ENCODE results near the gene TRIM44. TPM values are rescaled to one million over a fixed set of nuclear protein-coding genes. Genes with fewer than 3 reads are reported as not detected.
"Not testable (repeated sequence)": the region's sequence is repeated elsewhere in the genome, so short reads cannot be mapped to it uniquely, and the experiment has no call there.

The TRIM44 gene
- polyA plus RNA-seq, 4 donors: 64.7 to 100 (median 82.9) TPM

DNA sequence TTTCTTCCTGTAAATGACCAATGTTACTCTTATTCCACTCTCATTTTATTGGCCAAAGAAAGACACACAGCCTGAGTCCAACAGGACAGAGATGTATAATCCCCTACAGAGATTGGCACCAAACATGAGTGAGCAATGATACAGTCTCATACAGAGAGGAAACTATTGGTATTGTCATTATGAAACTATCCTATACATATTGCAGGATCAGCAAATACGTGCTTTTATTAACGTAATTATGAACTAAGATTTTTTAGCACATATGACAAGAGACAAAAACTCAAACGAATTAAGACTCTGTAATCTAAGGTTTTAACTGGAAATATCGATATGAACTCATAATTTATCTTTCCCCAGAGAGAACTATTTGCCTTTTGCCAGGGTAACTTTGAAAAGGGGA lies 182.0 kb downstream of the TRIM44 start:
- DNase-seq (ENCODE audit: low read depth in 4 of 4, low spot score in 3 of 4): no peak

DNA sequence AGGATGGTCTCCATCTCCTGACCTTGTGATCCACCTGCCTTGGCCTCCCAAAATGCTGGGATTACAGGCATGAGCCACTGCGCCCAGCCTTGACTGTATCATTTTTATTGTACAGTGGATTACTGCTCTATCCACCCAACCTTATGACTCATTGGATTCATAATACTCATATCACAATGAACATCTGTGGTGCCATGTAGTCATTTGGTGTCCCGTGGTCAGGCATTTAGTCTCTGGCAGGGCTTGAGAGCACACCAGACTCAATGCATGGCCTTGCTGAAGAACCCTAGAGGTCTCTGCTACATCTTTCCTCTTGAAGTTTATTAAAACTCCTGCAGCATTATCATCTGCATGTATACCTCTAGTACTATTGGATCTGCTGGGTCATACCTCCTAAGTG lies 183.3 kb downstream of the TRIM44 start:
- DNase-seq (ENCODE audit: low read depth in 4 of 4, low spot score in 3 of 4): no peak

DNA sequence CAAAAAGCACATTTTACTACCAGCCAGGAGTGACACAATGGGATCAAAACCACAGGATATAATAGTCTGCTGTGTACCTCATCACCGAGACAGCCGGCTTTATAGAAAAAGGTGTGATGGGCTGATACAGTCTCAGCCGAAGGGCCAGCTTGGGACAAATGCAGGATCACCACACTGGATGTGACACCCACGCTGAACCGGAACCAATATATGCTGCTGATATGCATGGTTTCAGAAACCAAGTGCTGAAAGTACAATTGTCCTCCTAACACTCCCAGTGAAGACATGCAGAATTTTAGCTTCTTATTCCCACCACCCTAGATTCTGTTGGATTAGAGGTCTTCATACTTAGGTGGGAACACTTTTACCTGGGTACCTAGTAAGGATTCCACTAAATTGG lies 184.3 kb downstream of the TRIM44 start:
- DNase-seq (ENCODE audit: low read depth in 4 of 4, low spot score in 3 of 4): no peak

DNA sequence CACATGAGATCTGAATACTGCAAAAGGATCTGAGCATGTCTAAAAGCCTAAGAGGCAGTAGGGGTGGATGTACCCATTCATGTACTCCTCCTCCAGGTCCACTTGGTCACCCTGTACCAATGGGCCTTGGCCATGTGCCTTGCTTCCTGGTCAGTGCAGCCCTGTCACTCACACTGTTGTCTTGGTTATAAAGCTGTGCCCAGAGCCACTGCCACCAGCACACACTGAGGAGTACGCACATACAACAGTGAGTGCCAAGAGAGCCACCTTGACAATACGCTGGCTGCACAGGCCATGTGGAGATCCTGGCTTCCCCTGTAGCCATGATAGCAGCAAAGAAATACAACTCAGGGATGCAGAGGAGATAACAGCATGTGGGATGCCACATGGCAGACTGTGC lies 184.9 kb downstream of the TRIM44 start:
- no peak for DNase-seq (ENCODE audit: low read depth in 4 of 4, low spot score in 3 of 4)

DNA sequence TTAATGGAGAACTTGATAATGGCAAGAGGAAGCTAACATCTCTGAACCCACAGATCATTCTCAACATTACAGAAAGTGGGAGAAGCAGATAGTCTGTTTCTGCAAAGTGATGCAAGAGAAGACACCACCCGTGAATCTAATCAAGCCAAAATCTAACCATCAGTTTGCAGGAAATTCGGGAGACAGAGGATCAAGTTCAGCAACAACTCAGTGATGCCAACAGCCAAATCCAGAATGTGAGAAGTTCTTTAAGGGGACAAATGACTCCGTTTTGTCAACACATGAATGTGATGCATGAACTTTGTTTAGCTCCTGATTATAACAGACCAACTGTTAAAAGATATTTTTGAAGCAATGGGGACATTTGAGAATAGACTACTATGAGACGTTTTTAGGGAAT lies 186.0 kb downstream of the TRIM44 start:
- no peak for DNase-seq (ENCODE audit: low read depth in 4 of 4, low spot score in 3 of 4)

DNA sequence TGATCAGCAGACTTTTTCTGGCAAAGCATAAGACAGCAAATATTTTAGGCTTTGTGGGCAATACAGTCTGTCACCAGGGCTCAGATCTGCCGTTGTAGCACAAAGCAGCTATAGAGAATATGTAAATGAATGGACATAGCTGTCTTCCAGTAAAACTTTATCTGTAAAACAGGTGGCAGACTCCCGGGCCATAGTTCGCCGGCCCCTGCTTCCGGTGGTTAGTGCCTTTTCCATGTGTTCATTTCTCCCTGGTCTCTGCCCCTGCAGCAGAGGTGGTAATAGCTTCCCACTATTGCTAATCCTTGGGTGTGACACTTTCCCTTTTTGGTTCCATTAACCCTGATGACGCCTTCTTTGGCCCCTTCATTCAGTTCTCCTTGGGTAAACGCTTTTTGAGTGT lies 187.6 kb downstream of the TRIM44 start:
- no peak for DNase-seq (ENCODE audit: low read depth in 4 of 4, low spot score in 3 of 4)

DNA sequence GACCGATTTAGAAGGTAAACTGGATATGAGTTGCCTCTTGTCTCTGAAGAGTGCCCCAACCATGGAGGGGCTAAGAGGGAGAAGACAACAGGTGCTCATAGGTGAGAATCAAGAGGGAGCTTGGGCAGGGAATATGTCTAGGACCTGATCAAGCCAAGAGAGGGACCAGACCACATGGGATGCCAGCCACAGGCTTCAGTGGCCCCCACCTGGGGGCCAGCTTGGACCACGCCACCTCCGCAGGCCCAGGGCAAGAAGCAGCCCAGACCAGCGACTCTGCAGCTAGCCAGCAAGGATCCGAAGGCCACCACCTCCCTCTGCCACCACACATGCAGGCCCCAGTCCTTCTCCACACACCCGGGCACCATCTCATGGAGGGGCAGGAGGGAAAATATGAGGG lies 188.8 kb downstream of the TRIM44 start:
- no peak for DNase-seq (ENCODE audit: low read depth in 4 of 4, low spot score in 3 of 4)

DNA sequence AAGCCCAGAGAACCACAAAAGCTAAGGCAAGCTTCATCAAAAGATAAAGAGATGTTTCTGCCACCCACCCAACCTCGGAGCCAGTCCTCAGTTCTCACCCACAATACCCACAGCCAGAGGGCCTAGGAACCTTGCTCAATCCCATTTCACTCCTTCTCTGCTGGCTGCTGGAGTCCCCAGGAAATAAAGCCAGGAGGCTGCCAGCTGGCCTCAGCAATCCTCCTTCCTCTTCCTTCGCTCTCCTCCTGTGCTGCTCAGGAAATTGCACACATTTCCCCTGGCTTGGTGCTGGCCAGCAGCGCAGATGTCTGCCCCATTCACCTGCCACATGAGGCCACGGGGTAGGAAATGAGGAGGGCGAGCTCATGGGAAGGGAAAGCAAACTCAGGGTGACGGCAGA lies 189.5 kb downstream of the TRIM44 start:
- no peak for DNase-seq (ENCODE audit: low read depth in 4 of 4, low spot score in 3 of 4)

DNA sequence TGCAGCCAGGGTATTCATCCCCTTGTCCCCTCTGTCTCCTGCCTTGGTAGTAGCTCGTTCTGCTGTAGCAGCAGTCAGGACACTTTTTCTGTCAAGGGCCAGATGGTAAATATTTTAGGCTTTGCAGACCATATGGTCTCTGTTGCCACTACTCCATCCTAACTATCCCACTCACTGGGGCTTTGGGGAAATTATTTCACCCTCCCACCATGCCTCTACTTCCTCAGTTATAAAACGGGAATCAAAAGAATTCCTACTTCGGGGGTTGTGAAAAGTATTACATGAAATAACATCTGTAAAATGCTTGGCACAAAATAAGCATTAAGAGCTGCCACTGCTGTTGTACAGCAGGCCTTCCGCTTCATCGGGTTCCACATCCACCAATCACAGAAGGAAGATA lies 191.4 kb downstream of the TRIM44 start:
- peak in 1 of 4 donors; percentile 8 for DNase-seq (ENCODE audit: low read depth in 4 of 4, low spot score in 3 of 4)

DNA sequence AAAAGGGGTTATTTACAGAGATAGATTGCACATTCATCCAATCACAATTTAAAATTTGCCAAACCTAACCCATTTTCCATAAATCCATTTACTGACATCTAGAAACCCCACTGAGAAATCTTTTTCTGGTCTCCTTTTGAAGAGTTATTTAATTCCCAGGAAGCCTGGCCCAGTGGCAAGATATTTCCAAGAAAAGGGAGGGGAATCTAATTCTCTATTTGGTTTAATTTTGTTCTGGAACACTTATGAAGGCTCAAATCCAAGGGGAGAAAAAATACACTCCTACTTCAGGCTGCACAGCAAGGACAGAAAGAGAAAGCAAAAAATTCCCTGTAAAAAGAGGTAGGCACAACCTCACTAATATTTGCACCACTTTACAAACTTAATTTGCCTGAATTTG lies 193.1 kb downstream of the TRIM44 start:
- no peak for DNase-seq (ENCODE audit: low read depth in 4 of 4, low spot score in 3 of 4)

DNA sequence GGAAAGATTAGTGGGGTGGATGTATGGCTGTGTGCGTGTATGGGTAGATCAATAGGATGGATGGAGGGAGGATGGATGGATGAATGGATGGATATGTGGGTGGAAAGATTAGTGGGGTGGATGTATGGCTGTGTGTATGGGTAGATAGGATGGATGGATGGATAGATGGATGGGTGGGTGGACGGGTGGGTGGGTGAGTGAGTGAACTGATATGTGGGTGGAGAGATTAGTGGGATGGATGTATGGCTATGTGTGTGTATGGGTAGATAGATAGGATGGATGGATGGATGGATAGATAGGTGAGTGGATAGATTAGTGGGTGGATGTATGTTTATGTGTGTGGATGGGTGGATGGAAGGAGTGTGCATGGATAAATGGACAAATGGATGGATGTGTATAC lies 193.7 kb downstream of the TRIM44 start:
- no peak for DNase-seq (ENCODE audit: low read depth in 4 of 4, low spot score in 3 of 4)

DNA sequence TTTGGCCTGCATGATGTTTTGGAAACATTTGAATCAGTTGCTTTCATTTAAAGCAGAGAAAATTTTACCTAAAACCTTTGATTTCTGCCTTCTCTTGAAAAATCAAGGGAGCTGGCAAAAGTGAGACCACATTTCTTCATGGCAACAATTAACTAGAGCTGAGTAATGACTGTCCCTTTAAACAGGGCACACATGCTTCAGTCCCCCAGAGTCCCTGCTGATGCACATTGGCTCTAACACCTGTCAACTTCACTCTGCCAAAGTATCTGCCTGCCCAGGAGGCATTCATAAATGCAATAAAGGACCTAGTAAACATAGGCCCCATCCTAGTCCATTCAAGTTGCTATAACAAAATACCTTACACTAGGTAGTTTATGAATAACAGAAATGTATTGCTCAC lies 194.2 kb downstream of the TRIM44 start:
- DNase-seq (ENCODE audit: low read depth in 4 of 4, low spot score in 3 of 4): no peak

DNA sequence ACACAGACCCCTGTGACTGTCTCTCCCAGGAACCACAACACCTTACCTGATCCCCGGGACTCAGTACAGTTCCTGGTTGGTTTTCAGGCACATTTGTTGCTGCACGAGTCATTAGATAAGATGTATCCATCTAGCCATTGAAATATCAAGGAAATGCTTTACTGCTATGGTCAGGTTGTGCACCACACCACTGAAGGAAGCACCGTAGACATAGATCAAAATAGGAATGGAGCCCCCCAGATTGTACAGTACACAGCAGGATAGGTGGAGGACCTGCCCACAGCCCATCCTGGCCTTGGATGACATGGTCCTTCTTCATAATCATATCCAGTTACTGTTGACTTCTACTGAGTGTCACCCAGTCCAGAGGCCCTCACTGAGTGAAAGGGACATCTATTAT lies 195.3 kb downstream of the TRIM44 start:
- no peak for DNase-seq (ENCODE audit: low read depth in 4 of 4, low spot score in 3 of 4)

DNA sequence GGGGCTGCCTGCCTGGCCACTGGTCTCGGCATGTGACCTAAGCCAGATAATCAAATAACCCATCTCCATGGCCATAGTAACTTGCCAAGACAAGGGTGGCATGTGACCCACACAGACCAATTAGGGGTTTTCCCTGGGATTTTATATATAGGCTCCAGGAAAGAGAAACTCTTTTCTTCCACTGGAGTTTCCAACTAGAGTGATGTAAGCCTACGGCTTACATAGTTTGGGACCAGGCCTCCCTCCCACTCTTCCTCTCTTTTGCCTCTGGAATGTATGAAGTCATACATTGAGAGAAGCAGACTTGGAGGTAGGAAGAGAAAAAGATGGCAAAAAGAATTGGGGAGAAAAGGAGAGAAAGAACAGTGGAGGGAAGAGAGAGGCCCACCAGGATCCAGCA lies 196.7 kb downstream of the TRIM44 start:
- DNase-seq (ENCODE audit: low read depth in 4 of 4, low spot score in 3 of 4): no peak

DNA sequence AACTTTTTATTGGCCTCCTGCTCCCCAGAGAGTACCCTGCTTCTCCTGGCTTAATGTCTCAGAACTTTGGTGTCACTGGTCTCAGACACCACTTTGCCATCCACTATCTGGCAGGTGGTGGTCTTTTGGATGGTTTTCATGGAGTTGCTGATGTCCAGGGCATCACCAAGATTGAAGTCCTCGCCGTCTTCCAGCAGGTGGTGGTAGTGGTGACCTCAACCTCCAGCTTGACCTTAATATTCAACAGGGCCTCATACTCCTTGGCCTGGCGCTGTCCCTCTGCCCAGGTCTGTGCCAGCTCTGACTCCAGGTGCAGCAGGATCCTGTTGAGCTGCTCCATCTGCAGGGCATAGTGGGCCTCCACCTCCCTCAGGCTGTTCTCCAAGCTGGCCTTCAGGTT lies 197.6 kb downstream of the TRIM44 start:
- DNase-seq (ENCODE audit: low read depth in 4 of 4, low spot score in 3 of 4): not testable (repeated sequence)

DNA sequence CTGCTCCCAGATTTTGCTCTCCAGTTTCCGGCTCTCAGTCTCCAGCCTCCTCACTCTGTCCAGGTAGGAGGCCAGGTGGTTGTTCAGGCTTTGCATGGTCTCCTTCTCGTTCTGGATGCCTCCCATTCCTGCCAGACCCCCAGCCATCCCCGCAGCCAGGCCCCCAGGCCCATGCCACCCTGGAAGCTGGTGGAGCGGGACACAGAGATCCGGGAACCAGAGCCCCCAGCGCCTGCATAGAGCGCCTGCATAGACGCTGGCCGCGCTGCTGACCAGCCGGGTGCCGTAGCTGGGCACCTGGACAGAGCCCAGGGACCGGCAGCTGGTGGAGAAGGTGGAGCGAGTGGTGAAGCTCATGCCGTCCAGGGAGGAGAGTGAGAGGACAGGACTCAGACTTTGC lies 198.6 kb downstream of the TRIM44 start:
- no peak for DNase-seq (ENCODE audit: low read depth in 4 of 4, low spot score in 3 of 4)

DNA sequence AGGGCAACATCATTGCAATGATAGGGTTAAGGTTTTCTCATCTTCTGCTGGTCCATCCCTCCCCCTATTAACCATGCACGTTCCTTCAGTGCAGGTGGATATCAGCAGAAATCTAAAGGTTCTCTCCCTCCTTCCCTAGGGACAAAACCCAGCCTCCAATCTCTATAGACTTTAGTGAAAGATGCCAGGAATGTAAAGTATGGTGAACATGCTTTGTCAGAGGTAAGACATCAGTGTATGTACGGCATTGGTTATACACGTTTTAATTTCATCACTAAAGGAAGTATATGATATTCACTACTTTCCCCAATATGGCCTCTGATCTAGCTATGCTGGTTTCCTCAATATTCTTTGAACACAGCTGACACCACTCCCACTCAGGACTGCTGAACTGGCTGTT lies 200.1 kb downstream of the TRIM44 start:
- DNase-seq (ENCODE audit: low read depth in 4 of 4, low spot score in 3 of 4): no peak

DNA sequence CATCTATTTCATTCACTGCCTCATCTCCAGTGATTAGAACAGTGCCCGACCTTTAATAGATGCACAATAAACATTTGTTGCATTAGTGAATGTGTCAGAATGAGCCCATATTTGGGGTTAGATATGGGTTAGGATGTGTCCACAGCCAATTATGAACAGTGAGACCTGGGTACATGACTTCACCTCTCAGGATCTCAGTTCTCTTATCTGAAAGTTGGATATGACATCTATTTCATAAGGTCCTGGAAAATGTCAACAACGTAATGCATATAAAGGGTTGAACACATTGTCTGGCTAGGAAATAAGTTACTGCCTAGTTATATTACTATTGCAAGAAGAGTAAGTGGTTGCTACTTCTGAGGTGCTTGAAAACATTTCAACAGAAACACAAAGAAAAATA lies 201.6 kb downstream of the TRIM44 start:
- DNase-seq (ENCODE audit: low read depth in 4 of 4, low spot score in 3 of 4): no peak

DNA sequence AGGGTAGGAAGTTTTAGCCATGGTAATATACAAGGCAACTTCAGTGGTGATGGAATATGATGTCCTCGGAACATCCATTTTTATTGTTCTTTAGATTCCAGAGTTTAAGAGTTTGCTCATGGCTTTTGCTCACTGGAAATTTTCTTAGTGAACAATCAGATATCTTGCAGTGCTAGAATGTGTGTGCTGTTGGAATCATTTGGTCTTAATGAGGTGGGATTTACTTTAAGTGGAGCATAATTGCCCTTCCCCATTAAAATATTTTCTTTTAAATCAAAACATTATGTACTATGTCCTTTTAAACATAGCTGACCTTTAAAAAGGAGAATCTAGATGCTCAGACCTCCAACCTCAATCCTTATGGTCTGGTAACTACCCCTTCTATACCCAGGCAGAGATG lies 204.0 kb downstream of the TRIM44 start:
- DNase-seq (ENCODE audit: low read depth in 4 of 4, low spot score in 3 of 4): no peak

Other genes starting within 250 kb of the TRIM44 start
- gene SLC1A2, start 243.2 kb upstream of the TRIM44 start, polyA plus RNA-seq (ENCODE audit: insufficient read length in 4 of 4): 1 to 10 TPM in 1 of 4 donors, under 1 TPM in 3; 0.34 to 2.4 (median 0.49) TPM
- gene PAMR1, start 137.2 kb upstream of the TRIM44 start, polyA plus RNA-seq (ENCODE audit: insufficient read length in 4 of 4): 10 to 100 TPM in 3 of 4 donors, 1 to 10 TPM in 1; 5.0 to 74.7 (median 15.9) TPM
- gene FJX1, start 44.3 kb upstream of the TRIM44 start, polyA plus RNA-seq (ENCODE audit: insufficient read length in 4 of 4): 10 to 100 TPM in 3 of 4 donors, 1 to 10 TPM in 1; 7.2 to 19.1 (median 16.7) TPM